ENCODE measurements around the gene CCDC126.

DNA sequence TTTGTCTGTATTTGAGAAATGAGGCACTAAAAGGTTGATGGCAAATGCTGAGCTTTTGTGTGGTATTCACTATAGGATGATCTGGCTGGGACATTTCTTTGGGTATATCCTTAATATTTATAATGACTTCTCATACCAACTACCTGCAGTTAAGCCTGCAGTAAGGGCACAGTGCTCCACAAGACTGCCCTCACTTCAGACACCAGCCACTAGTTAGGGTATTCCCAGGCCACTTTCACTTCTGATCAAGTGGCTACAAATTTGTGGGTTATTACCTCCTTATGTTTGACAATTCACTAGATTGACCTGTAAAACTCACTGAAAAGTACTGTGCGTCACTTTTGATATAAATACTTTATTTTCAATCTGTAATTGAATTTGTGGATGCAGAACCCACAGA is 20.3 kb downstream of the CCDC126 start:
- TF ChIP-seq POLR2A (IDR thresholded peaks at IDR 0.05) (no peak), CTCF (IDR thresholded peaks at IDR 0.05) (no peak)
